Heart left ventricle (tissue), 13 donors: ENCODE measurements around the gene MZB1.

Experiments used
- CTCF ChIP-seq, 12 donors: fragments of 200-600 bp; sonication (generic) in 4 of 12; IDR thresholded peaks; one replicate each; pipeline versions ENCODE4 v1.5.0 to v1.8.0; 2018 to 2022; ENCODE audit warnings: antibody characterized with exemption in 12 of 12, mild to moderate bottlenecking in 5 of 12
- POLR2A ChIP-seq, 2 donors: fragments of 450-650 bp; IDR thresholded peaks; one replicate each; pipeline ENCODE4 v1.6.1; 2017; ENCODE audit warnings: antibody characterized with exemption in 2 of 2, mild to moderate bottlenecking in 2 of 2, moderate library complexity in 2 of 2
- donor health status: ischemic (EF 13 %, LVEDD 7.1; RV severe dilation, severe dysfunction).
- donor health status: DM: no; HTN: yes; CAD: no.
- donor health status: DM: no; HTN: no; CAD: no.
- donor health status: ischemic (EF 25% LVEDD 6.9; RV normal size, moderate dysfunction).
- donor health status: ischemic (EF 25% LVEDD 5.7; RV mildly dilated, moderate dysfunction).
- donor health status: ischemic (EF 35%, LVEDD 5.7; RV mildly dilated, moderate dysfunction).
- donor health status: nonischemic (EF 11% LVEDD 7.7; RV severe dilation, severe dysfunction).
- donor health status: DM: yes; HTN: yes; CAD: no.
- donor health status: PGD.
- donor health status: ischemic (EF 29% LVEDD 5.4; RV normal size, mild dysfunction).
- donor health status: nonischemic (EF 23%, LVEDD 6.1; RV moderate dilation, normal function).

- no peak for TF ChIP-seq CTCF (IDR thresholded peaks at IDR 0.05)
- TF ChIP-seq POLR2A (IDR thresholded peaks at IDR 0.05) = no peak
Observed at GRCh38 chr5:139413963-139414362, 24.2 kb upstream of the MZB1 start.
